IMR-90 (cell line): Measurements from ENCODE around the gene KRTAP10-5. TPM values are rescaled to one million over a fixed set of nuclear protein-coding genes. Genes with fewer than 3 reads are reported as not detected.

ENCODE experiments used
- ATAC-seq: fragments of 200-7000 bp; cut with Tn5 transposase; 2 replicates; pipeline ENCODE4 v1.9.1; 2020; ENCODE audit warnings: low read depth, mild to moderate bottlenecking, moderate library complexity
- BruUV-seq: library from RNA; stranded (reverse); fragments of 400-500 nt; replicated peaks from 2 replicates; lab custom pipeline; 2021; lab: Mats Ljungman, UMichigan
- CTCF ChIA-PET: fragments of 300-600 bp; formaldehyde crosslinking; extraction: SDS; loops from one replicate; lab custom pipeline; 2021; ENCODE audit warnings: antibody characterized with exemption; lab: Yijun Ruan, JAX
- POLR2A ChIA-PET: fragments of 300-600 bp; sonication (Branson Sonifier 250); formaldehyde crosslinking; loops from one replicate; lab custom pipeline; 2022; ENCODE audit warnings: antibody characterized with exemption; ENCODE audit not compliant: unreplicated experiment; lab: Charles Lee
- DNase-seq: peaks from one replicate; pipeline ENCODE4 v3.0.0; 2013
- H2AFZ ChIP-seq: replicated peaks from 2 replicates; pipeline ENCODE3; 2013; ENCODE audit warnings: low read length, mild to moderate bottlenecking; ENCODE audit not compliant: poor library complexity
- H2AK5ac ChIP-seq: 2 replicates; pipeline ENCODE4 v1.6.1; 2013; ENCODE audit warnings: low read depth, low read length, inconsistent platforms
- H2AK9ac ChIP-seq: replicated peaks from 2 replicates; pipeline ENCODE3; 2013; ENCODE audit warnings: mild to moderate bottlenecking, low read depth, low read length, moderate library complexity; ENCODE audit not compliant: poor library complexity
- H2BK120ac ChIP-seq: 2 replicates; pipeline ENCODE4 v1.6.1; 2013; ENCODE audit warnings: low read depth, low read length, inconsistent platforms
- H2BK15ac ChIP-seq: 3 replicates; pipeline ENCODE4 v1.6.1; 2013; ENCODE audit warnings: low read depth, low read length, inconsistent platforms
- H2BK20ac ChIP-seq: 2 replicates; pipeline ENCODE4 v1.6.1; 2013; ENCODE audit warnings: low read depth, mild to moderate bottlenecking, inconsistent platforms, low read length, moderate library complexity
- H2BK5ac ChIP-seq: 2 replicates; pipeline ENCODE4 v1.6.1; 2013; ENCODE audit warnings: mild to moderate bottlenecking, low read depth, low read length, inconsistent platforms; ENCODE audit not compliant: poor library complexity, severe bottlenecking
- H3K14ac ChIP-seq: replicated peaks from 2 replicates; pipeline ENCODE4 v1.6.1; 2013; ENCODE audit warnings: low read depth, low read length, inconsistent platforms
- H3K18ac ChIP-seq: 2 replicates; pipeline ENCODE4 v1.6.1; 2013; ENCODE audit warnings: low read depth, low read length, control low read depth
- H3K23ac ChIP-seq: 2 replicates; pipeline ENCODE4 v1.6.1; 2013; ENCODE audit warnings: low read depth, low read length, inconsistent platforms
- H3K27ac ChIP-seq: 2 replicates; pipeline ENCODE4 v1.5.1; 2013; ENCODE audit warnings: mild to moderate bottlenecking, control low read depth, low read length; ENCODE audit not compliant: insufficient read depth
- H3K27me3 ChIP-seq: 2 replicates; pipeline ENCODE4 v1.6.1; 2013; ENCODE audit warnings: low read length; ENCODE audit not compliant: control insufficient read depth, insufficient read depth
- H3K36me3 ChIP-seq: 2 replicates; pipeline ENCODE4 v1.6.1; 2013; ENCODE audit warnings: low read length, mixed read lengths; ENCODE audit not compliant: control insufficient read depth, insufficient read depth
- H3K4ac ChIP-seq: 2 replicates; pipeline ENCODE4 v1.6.1; 2013; ENCODE audit warnings: low read depth, low read length, inconsistent platforms
- H3K4me1 ChIP-seq: 2 replicates; pipeline ENCODE4 v1.6.1; 2013; ENCODE audit warnings: low read length, mixed read lengths; ENCODE audit not compliant: control insufficient read depth, insufficient read depth
- H3K4me2 ChIP-seq: 2 replicates; pipeline ENCODE4 v1.6.1; 2013; ENCODE audit warnings: low read depth, mild to moderate bottlenecking, control low read depth, low read length, moderate library complexity
- H3K4me3 ChIP-seq: 2 replicates; pipeline ENCODE4 v1.5.1; 2013; ENCODE audit warnings: low read depth, mild to moderate bottlenecking, control low read depth, low read length, moderate library complexity; ENCODE audit not compliant: insufficient read depth
- H3K56ac ChIP-seq: 2 replicates; pipeline ENCODE4 v1.6.1; 2013; ENCODE audit warnings: low read length, inconsistent platforms; ENCODE audit not compliant: insufficient read depth; ENCODE audit errors: extremely low read depth
- H3K79me1 ChIP-seq, 2 experiments: 2 replicates each; pipeline ENCODE4 v1.6.1; 2013; ENCODE audit warnings: low read length in 2 of 2, inconsistent platforms in 1 of 2, low read depth in 1 of 2
- H3K9ac ChIP-seq: 2 replicates; pipeline ENCODE4 v1.6.1; 2013; ENCODE audit warnings: low read depth, low read length, control low read depth
- H3K9me1 ChIP-seq: 2 replicates; pipeline ENCODE4 v1.6.1; 2013; ENCODE audit warnings: low read length, inconsistent platforms; ENCODE audit not compliant: insufficient read depth
- H3K9me3 ChIP-seq: 2 replicates; pipeline ENCODE4 v1.6.1; 2013; ENCODE audit warnings: low read length; ENCODE audit not compliant: control insufficient read depth, insufficient read depth
- H4K20me1 ChIP-seq: 2 replicates; pipeline ENCODE4 v1.6.1; 2013; ENCODE audit warnings: low read length, inconsistent platforms; ENCODE audit not compliant: insufficient read depth
- H4K5ac ChIP-seq: 2 replicates; pipeline ENCODE4 v1.6.1; 2013; ENCODE audit warnings: mild to moderate bottlenecking, low read depth, low read length, control low read depth
- H4K8ac ChIP-seq, 2 experiments: 2 replicates each; pipeline ENCODE4 v1.6.1; 2013; ENCODE audit warnings: low read depth in 2 of 2, low read length in 2 of 2, control low read depth in 1 of 2, inconsistent platforms in 1 of 2
- H4K91ac ChIP-seq: 2 replicates; pipeline ENCODE4 v1.6.1; 2013; ENCODE audit warnings: low read depth, low read length, inconsistent platforms; ENCODE audit not compliant: insufficient read depth
- FOS ChIP-seq: fragments of 150-350 bp; IDR thresholded peaks from 2 replicates; pipeline ENCODE4 v1.6.1; 2016; ENCODE audit warnings: low read depth, low read length
- MAZ ChIP-seq: IDR thresholded peaks from 2 replicates; pipeline ENCODE4 v1.6.1; 2012; ENCODE audit warnings: low read depth, mild to moderate bottlenecking, low read length, improper control_type of control experiment, moderate library complexity, borderline replicate concordance
- NFE2L2 ChIP-seq: fragments of 150-350 bp; IDR thresholded peaks from 2 replicates; pipeline ENCODE4 v1.6.1; 2016; ENCODE audit warnings: low read depth, mild to moderate bottlenecking, low read length
- POLR2A ChIP-seq: IDR thresholded peaks from 2 replicates; pipeline ENCODE4 v1.6.1; 2012; ENCODE audit warnings: mild to moderate bottlenecking, low read depth, low read length
- RFX5 ChIP-seq: IDR thresholded peaks from 2 replicates; pipeline ENCODE4 v1.8.0; 2012; ENCODE audit warnings: low read depth, mild to moderate bottlenecking, low read length, moderate library complexity
- SMC3 ChIP-seq: fragments of 150-350 bp; IDR thresholded peaks from 2 replicates; pipeline ENCODE4 v1.6.1; 2016; ENCODE audit warnings: low read depth, mild to moderate bottlenecking, antibody characterized with exemption, low read length, moderate library complexity
- WGBS, 2 experiments: methylation state at CpG; one replicate each; pipeline versions ENCODE4 v1.1.5 to v1.1.7; 2013; ENCODE audit warnings: missing lambda C conversion rate in 2 of 2; ENCODE audit not compliant: insufficient read length in 1 of 2; ENCODE audit errors: extremely low coverage in 2 of 2; 5-methylcytosine and 5-hydroxymethylcytosine counted together
- dilution Hi-C: fragments of 300-500 bp; cut with HindIII; formaldehyde crosslinking; loops from one replicate; pipeline ENCODE4 v1.14.3; 2018; ENCODE audit warnings: low sequenced_read_pairs; ENCODE audit not compliant: unreplicated experiment
- in situ Hi-C: fragments of 300-500 bp; cut with MboI; formaldehyde crosslinking; loops from 3 replicates; pipeline ENCODE4 v1.14.3; 2019; ENCODE audit warnings: low sequenced_read_pairs, inconsistent platforms, mixed read lengths
- intact Hi-C: fragments of 100-400 bp; cut with micrococcal nuclease; formaldehyde crosslinking; loops from 2 replicates; pipeline ENCODE4 v1.10.0; 2022
- polyA plus RNA-seq, 3 experiments: library from polyadenylated mRNA; depleted of rRNA; stranded (reverse); fragments of >200 nt; gene quantifications; 2 replicates each; pipeline ENCODE4 v1.2.3, GENCODE V29; 2012; ENCODE audit warnings: low replicate concordance in 1 of 3
- total RNA-seq: library from RNA; depleted of rRNA; stranded (reverse); fragments of >200 nt; gene quantifications from 2 replicates; pipeline ENCODE4 v1.2.3, GENCODE V29; 2012

Gene KRTAP10-5
- total and polyA plus RNA-seq, 2 of the 4 experiments (the other 2 are of a cell fraction): not detected

DNA sequence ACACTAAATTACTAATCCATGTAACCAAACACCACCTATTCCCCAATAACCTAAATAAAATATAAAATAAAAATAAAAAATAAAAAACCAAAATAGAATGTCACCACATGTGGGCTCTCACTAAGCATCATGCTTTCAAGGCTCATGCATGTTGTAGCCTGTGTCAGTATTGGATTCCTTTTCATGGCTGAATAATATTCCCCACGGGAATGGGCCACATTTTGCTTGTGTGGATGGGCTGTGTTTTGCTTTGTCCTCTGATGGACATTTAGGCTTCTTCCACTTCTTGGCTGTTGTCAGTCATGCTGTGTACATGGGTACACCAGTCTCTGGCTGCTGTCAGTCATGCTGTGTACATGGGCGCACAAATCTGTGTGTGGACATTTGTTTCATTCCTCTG lies 8.7 kb upstream of the KRTAP10-5 start:
- H3K56ac ChIP-seq: no peak overlapping the region
- H3K18ac ChIP-seq: no peak overlapping the region
- H2BK20ac ChIP-seq: no peak overlapping the region
- DNase-seq (no peak), ATAC-seq (no peak)
- H3K4me2 ChIP-seq: no peak overlapping the region
- no peaks in the 10 kb centered on the region; the same call in 1 of the 2 replicates for H3K9me3 ChIP-seq
- no peak overlapping the region for H4K5ac ChIP-seq
- no peak overlapping the region for H2AFZ ChIP-seq
- H4K20me1 ChIP-seq: no peaks in the 10 kb centered on the region
- H4K8ac ChIP-seq: no peak overlapping the region
- peaks cover 5% of the 10 kb centered on the region; the same call in 1 of the 2 replicates for H3K27me3 ChIP-seq
- H2BK15ac ChIP-seq: no peak overlapping the region
- no peak overlapping the region for H2BK5ac ChIP-seq
- POLR2A ChIA-PET: no interaction called here
- in situ Hi-C loops: no loop called here
- H2AK5ac ChIP-seq: no peak overlapping the region
- no peak overlapping the region for H3K14ac ChIP-seq
- no peak overlapping the region for H2AK9ac ChIP-seq
- H3K9me1 ChIP-seq: no peaks in the 10 kb centered on the region
- no peak overlapping the region for H3K27ac ChIP-seq
- intact Hi-C loops: no loop called here
- no peak overlapping the region for H3K4ac ChIP-seq
- H3K79me1 ChIP-seq: no peaks in the 10 kb centered on the region
- H3K9ac ChIP-seq: no peak overlapping the region
- CTCF ChIA-PET: interaction anchor here (0.6 kb wide), 1 partner anchor 569 kb away, joined by 3 read pairs; no protein-coding TSS in a partner anchor
- no peaks in the 10 kb centered on the region for H3K4me1 ChIP-seq
- no TSS peak for BruUV-seq
- no peak for TF ChIP-seq MAZ
- no peak for TF ChIP-seq FOS
- TF ChIP-seq POLR2A: no peak
- TF ChIP-seq NFE2L2: no peak
- TF ChIP-seq RFX5: no peak
- TF ChIP-seq SMC3: no peak
- H3K36me3 ChIP-seq: no peaks in the 10 kb centered on the region
- H4K91ac ChIP-seq: no peak overlapping the region
- dilution Hi-C loops: no loop called here
- WGBS, 2 experiments: 78% methylated on average over 1 of the region's 2 CpGs; no CpG with 5 or more reads in 1 of the 2 experiments
- no peak overlapping the region for H3K23ac ChIP-seq
- no peak overlapping the region for H3K4me3 ChIP-seq
- no peak overlapping the region for H2BK120ac ChIP-seq
